Pulmonary artery endothelial cell (primary cell): ENCODE results near the gene ARFRP1. TPM values are rescaled to one million over a fixed set of nuclear protein-coding genes. Genes with fewer than 3 reads are reported as not detected.
A peak's percentile ranks its signal among the peaks of the same experiment; 100 is the strongest.

Source experiments
- DNase-seq: peaks from one replicate; pipeline ENCODE4 v3.0.0-alpha.2; 2011; ENCODE audit warnings: low read depth, low spot score
- total RNA-seq: library from RNA; depleted of rRNA; stranded (reverse); fragments of >200 nt; gene quantifications from 2 replicates; pipeline ENCODE4 v1.2.3, GENCODE V29; 2014

Gene ARFRP1
- total RNA-seq, 1 donor from 2014 or later = 37.7 TPM

- DNase-seq = no peak
Observed at GRCh38 chr20:63691711-63692435, 15.9 kb downstream of the ARFRP1 start.

- no peak for DNase-seq
Observed at GRCh38 chr20:63690898-63691710, 16.7 kb downstream of the ARFRP1 start.

- no peak for DNase-seq
Observed at GRCh38 chr20:63690003-63690897, 17.5 kb downstream of the ARFRP1 start.

- no peak for DNase-seq
Observed at GRCh38 chr20:63689046-63690002, 18.5 kb downstream of the ARFRP1 start.

- no peak for DNase-seq
Observed at GRCh38 chr20:63688228-63689045, 19.3 kb downstream of the ARFRP1 start.

GRCh38 chr20:63687419-63688178 is 20.2 kb downstream of the ARFRP1 start:
- DNase-seq = no peak

GRCh38 chr20:63686492-63687321 is 21.1 kb downstream of the ARFRP1 start:
- peak; percentile 85 for DNase-seq

GRCh38 chr20:63686094-63686491 is 21.7 kb downstream of the ARFRP1 start:
- DNase-seq = no peak

- no peak for DNase-seq
Observed at GRCh38 chr20:63685269-63686026, 22.3 kb downstream of the ARFRP1 start.

GRCh38 chr20:63682384-63683139 is 25.2 kb downstream of the ARFRP1 start:
- DNase-seq = peak; percentile 94

GRCh38 chr20:63681609-63682142 is 26.1 kb downstream of the ARFRP1 start:
- DNase-seq = no peak

- DNase-seq = no peak
Observed at GRCh38 chr20:63680857-63681608, 26.7 kb downstream of the ARFRP1 start.

GRCh38 chr20:63680427-63680826 is 27.3 kb downstream of the ARFRP1 start:
- no peak for DNase-seq

GRCh38 chr20:63679799-63680305 is 27.9 kb downstream of the ARFRP1 start:
- no peak for DNase-seq
